ENCODE results near the gene EMILIN3.

The EMILIN3 gene

DNA sequence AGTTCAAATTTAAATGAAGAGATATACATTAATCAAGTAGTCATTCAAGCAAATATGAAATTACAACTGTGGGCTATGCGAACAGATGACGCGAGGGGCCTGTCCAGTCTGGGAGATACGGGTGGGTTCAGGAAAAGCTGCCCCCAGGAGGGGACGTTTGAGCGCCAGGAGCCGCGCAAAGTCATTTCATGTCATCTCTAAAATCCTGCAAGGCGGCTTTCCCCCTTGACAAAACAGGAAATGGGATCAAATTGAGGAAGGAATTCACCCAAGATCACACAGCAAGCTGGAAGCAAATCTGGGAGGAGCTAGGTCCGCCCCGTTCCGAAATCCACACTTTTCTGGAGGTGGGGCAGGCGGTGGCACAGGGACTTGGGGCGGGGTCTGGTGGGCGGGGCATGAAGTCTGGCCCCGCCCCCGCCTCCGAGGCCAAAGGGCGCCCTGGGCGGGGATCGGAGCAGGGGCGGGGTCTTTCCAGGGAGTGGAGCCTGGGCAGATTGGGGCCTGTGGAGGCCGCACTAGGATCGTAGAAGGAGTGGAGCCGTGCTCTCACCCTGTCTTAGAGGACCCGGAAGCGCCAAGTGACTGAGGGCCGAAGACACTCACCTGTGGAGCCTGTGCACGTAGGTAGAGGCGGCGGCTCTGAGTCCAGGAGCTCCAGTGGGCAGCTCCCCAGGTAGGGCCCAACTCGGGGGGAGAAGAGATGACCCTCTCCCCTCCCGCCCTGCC, 26.1 kb downstream of the EMILIN3 start, which contains the start of gene LPIN3:
TSS of gene LPIN3 (plus strand) at position 495 of the 729 bp plus-strand sequence. CDS start 4,983 bp downstream, outside the sequence.
- TF ChIP-seq, protein P1, sequence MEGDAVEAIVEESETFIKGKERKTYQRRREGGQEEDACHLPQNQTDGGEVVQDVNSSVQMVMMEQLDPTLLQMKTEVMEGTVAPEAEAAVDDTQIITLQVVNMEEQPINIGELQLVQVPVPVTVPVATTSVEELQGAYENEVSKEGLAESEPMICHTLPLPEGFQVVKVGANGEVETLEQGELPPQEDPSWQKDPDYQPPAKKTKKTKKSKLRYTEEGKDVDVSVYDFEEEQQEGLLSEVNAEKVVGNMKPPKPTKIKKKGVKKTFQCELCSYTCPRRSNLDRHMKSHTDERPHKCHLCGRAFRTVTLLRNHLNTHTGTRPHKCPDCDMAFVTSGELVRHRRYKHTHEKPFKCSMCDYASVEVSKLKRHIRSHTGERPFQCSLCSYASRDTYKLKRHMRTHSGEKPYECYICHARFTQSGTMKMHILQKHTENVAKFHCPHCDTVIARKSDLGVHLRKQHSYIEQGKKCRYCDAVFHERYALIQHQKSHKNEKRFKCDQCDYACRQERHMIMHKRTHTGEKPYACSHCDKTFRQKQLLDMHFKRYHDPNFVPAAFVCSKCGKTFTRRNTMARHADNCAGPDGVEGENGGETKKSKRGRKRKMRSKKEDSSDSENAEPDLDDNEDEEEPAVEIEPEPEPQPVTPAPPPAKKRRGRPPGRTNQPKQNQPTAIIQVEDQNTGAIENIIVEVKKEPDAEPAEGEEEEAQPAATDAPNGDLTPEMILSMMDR (IDR thresholded peaks at IDR 0.05), result peak; percentile 7; the same call in 1 of the 2 replicates

- TF ChIP-seq, protein P1 (IDR thresholded peaks at IDR 0.05), result peak; percentile 96
Measured at GRCh38 chr20:41339957-41340326, 26.7 kb downstream of the EMILIN3 start.

GRCh38 chr20:41336711-41337492, 29.7 kb downstream of the EMILIN3 start:
- TF ChIP-seq, protein P1 (IDR thresholded peaks at IDR 0.05), result no peak

DNA sequence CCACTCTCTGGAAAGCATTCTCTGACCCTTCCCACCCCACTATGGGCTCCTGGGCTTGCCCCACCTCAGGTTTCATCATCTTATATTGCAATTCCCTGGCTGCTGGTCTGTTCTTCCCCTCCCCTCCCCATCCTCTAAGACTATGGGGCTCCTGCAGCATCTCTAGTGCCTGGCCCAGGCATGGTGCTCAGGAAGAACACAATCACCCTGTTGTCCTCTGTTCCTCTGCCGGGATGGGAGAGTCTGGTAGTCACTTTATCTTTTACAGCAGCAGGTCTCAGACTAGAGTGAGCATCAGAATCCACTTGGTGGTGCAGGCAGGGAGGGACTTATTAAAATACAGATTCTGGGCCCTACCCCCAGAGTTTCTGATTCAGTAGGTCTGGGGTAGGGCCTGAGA, 31.0 kb downstream of the EMILIN3 start:
- TF ChIP-seq, protein P1 (IDR thresholded peaks at IDR 0.05), result no peak

GRCh38 chr20:41334443-41335421, 31.9 kb downstream of the EMILIN3 start:
- TF ChIP-seq, protein P1 (IDR thresholded peaks at IDR 0.05), result no peak

- TF ChIP-seq, protein P1 (IDR thresholded peaks at IDR 0.05), result no peak
Measured at GRCh38 chr20:41334036-41334435, 32.6 kb downstream of the EMILIN3 start.

GRCh38 chr20:41331731-41332130, 34.9 kb downstream of the EMILIN3 start:
- TF ChIP-seq, protein P1 (IDR thresholded peaks at IDR 0.05), result no peak
